A549 (cell line): Measurements from ENCODE around the gene KLHL34.

Experiments used
- EP300 ChIP-seq, 2 experiments: fragments of >200 bp; sonication (Bioruptor Twin); formaldehyde crosslinking; IDR thresholded peaks; 2 replicates in 1 of 2; 3 replicates in 1 of 2; pipeline ENCODE4 v1.6.1; 2016 to 2017
- JUN ChIP-seq, 2 experiments: fragments of >200 bp; sonication (Bioruptor Twin); formaldehyde crosslinking; IDR thresholded peaks; 2 replicates in 1 of 2; 3 replicates in 1 of 2; pipeline ENCODE4 v1.6.1; 2016 to 2017
- JUNB ChIP-seq: fragments of >200 bp; sonication (Bioruptor Twin); formaldehyde crosslinking; IDR thresholded peaks from 2 replicates; pipeline ENCODE4 v1.6.1; 2016
- KDM1A ChIP-seq: fragments of 200-600 bp; sonication (generic); IDR thresholded peaks from 2 replicates; pipeline ENCODE4 v1.6.1; 2016; ENCODE audit warnings: low read depth, mild to moderate bottlenecking
- MAFK ChIP-seq: fragments of 450-650 bp; IDR thresholded peaks from 2 replicates; pipeline ENCODE4 v1.6.1; 2014; ENCODE audit not compliant: partially characterized antibody
- NFE2L2 ChIP-seq: fragments of 150-350 bp; conservative IDR thresholded peaks from 2 replicates; pipeline ENCODE4 v1.6.1; 2014; ENCODE audit warnings: low read length
- NPAS2 ChIP-seq: fragments of 250-450 bp; sonication (Bioruptor Pico); IDR thresholded peaks from 2 replicates; pipeline ENCODE4 v1.8.0; 2022; ENCODE audit warnings: mild to moderate bottlenecking, moderate library complexity, borderline replicate concordance
- PHF8 ChIP-seq: fragments of 200-600 bp; sonication (generic); IDR thresholded peaks from 2 replicates; pipeline ENCODE4 v1.6.1; 2016; ENCODE audit warnings: low read depth, mild to moderate bottlenecking, antibody characterized with exemption, moderate library complexity, borderline replicate concordance
- POLR2AphosphoS2 ChIP-seq: conservative IDR thresholded peaks from 2 replicates; pipeline ENCODE4 v1.6.1; 2012; ENCODE audit warnings: low read length, improper control_type of control experiment, inconsistent platforms
- ZC3H11A ChIP-seq: fragments of 450-650 bp; IDR thresholded peaks from 2 replicates; pipeline ENCODE4 v1.6.1; 2014; ENCODE audit warnings: antibody characterized with exemption, mild to moderate bottlenecking
- TF ChIP-seq, protein P1 (sequence below): fragments of >200 bp; sonication (Bioruptor Twin); formaldehyde crosslinking; IDR thresholded peaks from 3 replicates; pipeline ENCODE4 v1.5.1; 2016

DNA sequence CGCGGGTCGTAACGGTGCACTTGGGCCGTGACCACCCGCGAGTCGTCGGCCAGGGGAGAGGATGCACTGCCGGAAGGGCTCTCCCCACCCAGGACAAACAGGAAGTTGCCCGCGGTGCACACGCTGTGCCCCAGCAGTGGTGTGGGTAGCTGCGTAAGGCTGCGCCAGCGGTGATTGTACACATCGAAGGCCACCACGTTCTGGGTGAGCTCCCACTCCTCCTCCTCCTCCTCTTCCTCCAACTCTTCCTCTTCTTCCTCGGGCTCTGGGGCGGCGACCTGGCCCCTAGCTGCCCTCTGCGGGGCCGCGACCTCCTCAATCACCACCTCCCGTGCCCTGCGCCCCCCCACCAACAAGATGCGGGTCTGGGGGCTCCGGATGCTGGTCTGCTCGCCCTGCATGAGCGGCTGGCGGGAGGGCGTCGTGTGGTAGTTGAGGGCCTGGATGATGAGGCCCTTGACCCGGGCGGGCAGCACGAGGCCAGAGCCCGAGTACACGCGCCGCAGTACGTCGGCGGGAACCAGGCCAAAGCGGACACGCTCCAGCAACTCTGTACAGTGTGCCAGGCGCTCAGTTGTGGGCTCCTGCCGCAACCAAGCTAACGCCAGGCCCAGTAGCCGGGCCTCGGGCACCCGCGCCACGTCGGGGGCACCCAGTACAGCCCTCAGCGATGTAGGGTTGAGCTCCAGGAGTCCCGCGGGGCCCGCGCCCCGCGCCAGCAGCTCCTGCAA is 1.4 kb downstream of the KLHL34 start:
- TF ChIP-seq ZC3H11A, result no peak
- no peak for TF ChIP-seq JUNB
- no peak for TF ChIP-seq JUN (IDR thresholded peaks at IDR 0.05)
- TF ChIP-seq, protein P1, sequence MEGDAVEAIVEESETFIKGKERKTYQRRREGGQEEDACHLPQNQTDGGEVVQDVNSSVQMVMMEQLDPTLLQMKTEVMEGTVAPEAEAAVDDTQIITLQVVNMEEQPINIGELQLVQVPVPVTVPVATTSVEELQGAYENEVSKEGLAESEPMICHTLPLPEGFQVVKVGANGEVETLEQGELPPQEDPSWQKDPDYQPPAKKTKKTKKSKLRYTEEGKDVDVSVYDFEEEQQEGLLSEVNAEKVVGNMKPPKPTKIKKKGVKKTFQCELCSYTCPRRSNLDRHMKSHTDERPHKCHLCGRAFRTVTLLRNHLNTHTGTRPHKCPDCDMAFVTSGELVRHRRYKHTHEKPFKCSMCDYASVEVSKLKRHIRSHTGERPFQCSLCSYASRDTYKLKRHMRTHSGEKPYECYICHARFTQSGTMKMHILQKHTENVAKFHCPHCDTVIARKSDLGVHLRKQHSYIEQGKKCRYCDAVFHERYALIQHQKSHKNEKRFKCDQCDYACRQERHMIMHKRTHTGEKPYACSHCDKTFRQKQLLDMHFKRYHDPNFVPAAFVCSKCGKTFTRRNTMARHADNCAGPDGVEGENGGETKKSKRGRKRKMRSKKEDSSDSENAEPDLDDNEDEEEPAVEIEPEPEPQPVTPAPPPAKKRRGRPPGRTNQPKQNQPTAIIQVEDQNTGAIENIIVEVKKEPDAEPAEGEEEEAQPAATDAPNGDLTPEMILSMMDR, result no peak
- no peak for TF ChIP-seq POLR2AphosphoS2
- TF ChIP-seq MAFK, result no peak
- no peak for TF ChIP-seq EP300 (IDR thresholded peaks at IDR 0.05)
- no peak for TF ChIP-seq PHF8
- no peak for TF ChIP-seq NPAS2 (CRISPR knock-in tag)
- TF ChIP-seq KDM1A, result no peak
- TF ChIP-seq NFE2L2, result no peak
